ENCODE measurements around the gene SPATA32.

DNA sequence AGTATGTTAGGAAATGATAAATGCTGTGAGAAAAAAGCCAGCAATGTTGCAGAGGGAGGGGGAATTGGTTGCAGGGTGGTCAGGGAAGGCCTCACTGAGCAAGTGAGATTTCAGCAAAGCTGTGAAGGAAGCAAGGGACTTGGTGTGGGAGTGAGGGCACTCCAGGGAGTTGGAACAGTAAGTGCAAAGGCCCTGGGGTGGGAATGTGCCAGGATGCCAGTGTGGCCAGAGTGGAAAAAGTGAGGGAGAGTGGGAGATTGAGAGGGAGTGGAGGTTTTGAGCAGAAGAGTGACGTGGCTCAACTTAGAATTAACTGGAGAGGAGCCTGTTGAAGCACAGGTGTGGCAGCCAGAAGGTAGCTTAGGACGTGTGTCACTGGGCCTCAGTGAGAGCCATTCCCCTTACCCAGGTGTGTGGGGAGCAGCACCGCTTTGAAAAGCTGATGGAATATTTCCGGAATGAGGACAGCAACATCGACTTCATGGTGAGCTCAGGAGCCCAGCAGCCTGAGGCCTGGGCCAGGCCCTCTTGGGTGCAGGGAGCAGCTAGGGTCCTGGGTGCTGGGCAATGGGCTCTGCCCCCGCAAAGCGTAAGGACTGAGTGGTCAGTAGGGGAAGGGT lies 23.6 kb downstream of the SPATA32 start:
- TF ChIP-seq, protein P1, sequence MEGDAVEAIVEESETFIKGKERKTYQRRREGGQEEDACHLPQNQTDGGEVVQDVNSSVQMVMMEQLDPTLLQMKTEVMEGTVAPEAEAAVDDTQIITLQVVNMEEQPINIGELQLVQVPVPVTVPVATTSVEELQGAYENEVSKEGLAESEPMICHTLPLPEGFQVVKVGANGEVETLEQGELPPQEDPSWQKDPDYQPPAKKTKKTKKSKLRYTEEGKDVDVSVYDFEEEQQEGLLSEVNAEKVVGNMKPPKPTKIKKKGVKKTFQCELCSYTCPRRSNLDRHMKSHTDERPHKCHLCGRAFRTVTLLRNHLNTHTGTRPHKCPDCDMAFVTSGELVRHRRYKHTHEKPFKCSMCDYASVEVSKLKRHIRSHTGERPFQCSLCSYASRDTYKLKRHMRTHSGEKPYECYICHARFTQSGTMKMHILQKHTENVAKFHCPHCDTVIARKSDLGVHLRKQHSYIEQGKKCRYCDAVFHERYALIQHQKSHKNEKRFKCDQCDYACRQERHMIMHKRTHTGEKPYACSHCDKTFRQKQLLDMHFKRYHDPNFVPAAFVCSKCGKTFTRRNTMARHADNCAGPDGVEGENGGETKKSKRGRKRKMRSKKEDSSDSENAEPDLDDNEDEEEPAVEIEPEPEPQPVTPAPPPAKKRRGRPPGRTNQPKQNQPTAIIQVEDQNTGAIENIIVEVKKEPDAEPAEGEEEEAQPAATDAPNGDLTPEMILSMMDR (IDR thresholded peaks at IDR 0.05; ENCODE audit: low read depth, low read length, poor library complexity, severe bottlenecking) = no peak
- no peak for TF ChIP-seq EZH2phosphoT487 (IDR thresholded peaks at IDR 0.05; ENCODE audit: borderline replicate concordance, low read length)

Data from DOHH2 (cell line).